Measurements from ENCODE around the gene PLCG1.

The PLCG1 gene

GRCh38 chr20:41143354-41143753 lies 6.0 kb downstream of the PLCG1 start:
- no peak for DNase-seq

- DNase-seq: no peak
Measured at GRCh38 chr20:41145317-41145716, 8.0 kb downstream of the PLCG1 start.

- DNase-seq: no peak
Measured at GRCh38 chr20:41145821-41146620, 8.7 kb downstream of the PLCG1 start.

GRCh38 chr20:41147767-41148191 lies 10.4 kb downstream of the PLCG1 start:
- no peak for DNase-seq

GRCh38 chr20:41148942-41149341 lies 11.6 kb downstream of the PLCG1 start:
- no peak for DNase-seq

- no peak for DNase-seq
Measured at GRCh38 chr20:41150664-41151063, 13.3 kb downstream of the PLCG1 start.

- DNase-seq: no peak
Measured at GRCh38 chr20:41151134-41151869, 14.0 kb downstream of the PLCG1 start.

- no peak for DNase-seq
Measured at GRCh38 chr20:41152108-41152757, 14.9 kb downstream of the PLCG1 start.

GRCh38 chr20:41154436-41155176 lies 17.3 kb downstream of the PLCG1 start:
- no peak for DNase-seq

- DNase-seq: no peak
Measured at GRCh38 chr20:41155261-41155660, 17.9 kb downstream of the PLCG1 start.

GRCh38 chr20:41158082-41158625 lies 20.8 kb downstream of the PLCG1 start:
- no peak for DNase-seq

GRCh38 chr20:41159547-41159946 lies 22.2 kb downstream of the PLCG1 start:
- DNase-seq: no peak

GRCh38 chr20:41160686-41161085 lies 23.3 kb downstream of the PLCG1 start:
- DNase-seq: no peak

GRCh38 chr20:41161886-41162285 lies 24.5 kb downstream of the PLCG1 start:
- no peak for DNase-seq

- DNase-seq: no peak
Measured at GRCh38 chr20:41162396-41162795, 25.1 kb downstream of the PLCG1 start.

GRCh38 chr20:41163821-41164220 lies 26.5 kb downstream of the PLCG1 start:
- no peak for DNase-seq

GRCh38 chr20:41165001-41165882 lies 27.9 kb downstream of the PLCG1 start:
- DNase-seq: no peak

- DNase-seq: no peak
Measured at GRCh38 chr20:41166201-41167117, 29.1 kb downstream of the PLCG1 start.

- DNase-seq: no peak
Measured at GRCh38 chr20:41167118-41167470, 29.8 kb downstream of the PLCG1 start.

- no peak for DNase-seq
Measured at GRCh38 chr20:41167481-41168253, 30.3 kb downstream of the PLCG1 start.

All from T1000 (cell line).